HepG2 (cell line): ENCODE data around the gene SYCE1L. TPM values are rescaled to one million over a fixed set of nuclear protein-coding genes. Genes with fewer than 3 reads are reported as not detected.
A peak's percentile ranks its signal among the peaks of the same experiment; 100 is the strongest.

Experiments
- ATF1 ChIP-seq: IDR thresholded peaks from 2 replicates; pipeline ENCODE4 v1.6.1; 2016; ENCODE audit warnings: mild to moderate bottlenecking, control low read depth
- CREB3 ChIP-seq: sonication (generic); formaldehyde crosslinking; IDR thresholded peaks from 2 replicates; pipeline ENCODE4 v1.5.0; 2020; ENCODE audit warnings: missing genetic modification reagents
- FOXA1 ChIP-seq, 2 experiments: fragments of 450-650 bp in 1 of 2; sonication (generic) in 1 of 2; formaldehyde crosslinking in 1 of 2; IDR thresholded peaks; 2 replicates each; pipeline versions ENCODE4 v1.4.0 to v1.6.1; 2016 to 2020; ENCODE audit warnings: missing genetic modification reagents in 1 of 2
- GFI1 ChIP-seq: sonication (generic); formaldehyde crosslinking; IDR thresholded peaks from 2 replicates; pipeline ENCODE4 v1.5.0; 2020; ENCODE audit warnings: missing genetic modification reagents, mild to moderate bottlenecking, borderline replicate concordance
- GPBP1L1 ChIP-seq: sonication (generic); formaldehyde crosslinking; IDR thresholded peaks from 2 replicates; pipeline ENCODE4 v1.5.0; 2020; ENCODE audit warnings: mild to moderate bottlenecking, missing genetic modification reagents
- KAT8 ChIP-seq: IDR thresholded peaks from 2 replicates; pipeline ENCODE4 v1.6.1; 2016; ENCODE audit warnings: missing genetic modification reagents, missing compliant biosample characterization
- MEIS2 ChIP-seq: sonication (generic); formaldehyde crosslinking; IDR thresholded peaks from 2 replicates; pipeline ENCODE4 v1.9.0; 2021; ENCODE audit warnings: mild to moderate bottlenecking, missing genetic modification reagents
- MIER2 ChIP-seq: IDR thresholded peaks from 2 replicates; pipeline ENCODE4 v1.6.1; 2016; ENCODE audit warnings: missing biosample characterization, missing genetic modification reagents
- NCOR1 ChIP-seq: fragments of 200-600 bp; sonication (generic); IDR thresholded peaks from 2 replicates; pipeline ENCODE4 v1.7.0; 2017; ENCODE audit warnings: antibody characterized with exemption, low read length, borderline replicate concordance
- NR1H2 ChIP-seq: sonication (generic); formaldehyde crosslinking; IDR thresholded peaks from 2 replicates; pipeline ENCODE4 v1.8.1; 2022; ENCODE audit warnings: low read depth, missing genetic modification reagents, borderline replicate concordance
- RARG ChIP-seq: sonication (generic); formaldehyde crosslinking; IDR thresholded peaks from 2 replicates; pipeline ENCODE4 v1.4.0; 2020; ENCODE audit warnings: low read depth, mild to moderate bottlenecking, missing genetic modification reagents
- TGIF2 ChIP-seq: IDR thresholded peaks from 2 replicates; pipeline ENCODE4 v1.6.1; 2016; ENCODE audit warnings: control low read depth, missing compliant biosample characterization
- THYN1 ChIP-seq: sonication (generic); formaldehyde crosslinking; IDR thresholded peaks from 2 replicates; pipeline ENCODE4 v1.8.1; 2023; ENCODE audit warnings: low read depth, mild to moderate bottlenecking, moderate library complexity, missing genetic modification reagents, borderline replicate concordance
- ZBED4 ChIP-seq: sonication (generic); formaldehyde crosslinking; IDR thresholded peaks from 2 replicates; pipeline ENCODE4 v1.4.0; 2020; ENCODE audit warnings: missing genetic modification reagents, borderline replicate concordance
- ZBTB1 ChIP-seq: sonication (generic); formaldehyde crosslinking; IDR thresholded peaks from 2 replicates; pipeline ENCODE4 v1.4.0; 2020; ENCODE audit warnings: missing genetic modification reagents, borderline replicate concordance
- ZFP1 ChIP-seq: IDR thresholded peaks from 2 replicates; pipeline ENCODE4 v1.6.1; 2016
- ZNF12 ChIP-seq: sonication (generic); formaldehyde crosslinking; IDR thresholded peaks from 2 replicates; pipeline ENCODE4 v1.5.0; 2020; ENCODE audit warnings: missing genetic modification reagents
- ZNF121 ChIP-seq: sonication (generic); formaldehyde crosslinking; IDR thresholded peaks from 2 replicates; pipeline ENCODE4 v1.5.0; 2020; ENCODE audit warnings: mild to moderate bottlenecking, missing genetic modification reagents
- ZNF331 ChIP-seq: sonication (generic); formaldehyde crosslinking; IDR thresholded peaks from 2 replicates; pipeline ENCODE4 v1.4.0; 2020; ENCODE audit warnings: missing genetic modification reagents
- ZNF335 ChIP-seq: sonication (generic); formaldehyde crosslinking; IDR thresholded peaks from 2 replicates; pipeline ENCODE4 v1.4.0; 2020; ENCODE audit warnings: missing genetic modification reagents
- ZNF431 ChIP-seq: sonication (generic); formaldehyde crosslinking; IDR thresholded peaks from 2 replicates; pipeline ENCODE4 v1.9.0; 2022; ENCODE audit warnings: missing genetic modification reagents, low read depth, mild to moderate bottlenecking, borderline replicate concordance
- ZNF598 ChIP-seq: sonication (generic); formaldehyde crosslinking; IDR thresholded peaks from 2 replicates; pipeline ENCODE4 v1.5.1; 2020; ENCODE audit warnings: mild to moderate bottlenecking, missing genetic modification reagents, borderline replicate concordance
- ZNF614 ChIP-seq: IDR thresholded peaks from 2 replicates; pipeline ENCODE4 v1.6.1; 2018; ENCODE audit warnings: missing biosample characterization, missing genetic modification reagents, inconsistent platforms, borderline replicate concordance
- polyA plus RNA-seq, 8 experiments: library from polyadenylated mRNA; depleted of rRNA in 3 of 8; stranded (reverse) in 7 of 8; unstranded in 1 of 8; fragments of >200 nt; fragmentation: Illumina TruSeq in 4 of 8; extraction: Trizol in 4 of 8; gene quantifications; 2 replicates each; pipeline versions ENCODE4 v1.2.1 to v1.2.3, GENCODE V29; 2011 to 2016; ENCODE audit warnings: low read depth in 4 of 8, missing spikeins in 1 of 8, mixed read lengths in 1 of 8; ENCODE audit not compliant: insufficient read depth in 1 of 8
- total RNA-seq, 5 experiments: library from RNA; depleted of rRNA; stranded (reverse); fragments of >200 nt; fragmentation: Illumina TruSeq; extraction: Trizol; gene quantifications; 2 replicates each; pipeline ENCODE4 v1.2.3, GENCODE V29; 2016; ENCODE audit warnings: low read depth in 1 of 5

The SYCE1L gene
- total and polyA plus RNA-seq, 2 of the 13 experiments (the other 11 are each of a cell fraction or from before 2014, with no cell fraction given): 0.22 TPM; not detected in 1

GRCh38 chr16:77236063-77236511 is 36.9 kb downstream of the SYCE1L start (continued):
- TF ChIP-seq KAT8 (CRISPR knock-in tag) (peak; percentile 60; the same call in 1 of the 2 replicates), ATF1 (no peak), TGIF2 (peak; percentile 73; the same call in 1 of the 2 replicates), MIER2 (CRISPR knock-in tag) (peak; percentile 69; the same call in 1 of the 2 replicates), ZNF598 (CRISPR knock-in tag) (peak; percentile 62; the same call in 1 of the 2 replicates), FOXA1 (IDR thresholded peaks at IDR 0.05) (no peak), FOXA1 (CRISPR knock-in tag; IDR thresholded peaks at IDR 0.05) (peak; percentile 41), ZNF431 (CRISPR knock-in tag) (no peak), ZNF614 (CRISPR knock-in tag) (peak; percentile 48; the same call in 1 of the 2 replicates), ZNF121 (CRISPR knock-in tag) (no peak), NCOR1 (no peak), ZBTB1 (CRISPR knock-in tag) (no peak), GPBP1L1 (CRISPR knock-in tag) (no peak), CREB3 (no peak), ZNF331 (CRISPR knock-in tag) (peak; percentile 77; the same call in 1 of the 2 replicates), ZNF12 (peak; percentile 45; the same call in 1 of the 2 replicates), ZFP1 (CRISPR knock-in tag) (0 out of 2 replicates have a peak, but pooled peaks have one; percentile 24), THYN1 (CRISPR knock-in tag) (no peak), ZBED4 (CRISPR knock-in tag) (0 out of 2 replicates have a peak, but pooled peaks have one; percentile 54), ZNF335 (peak; percentile 65; the same call in 1 of the 2 replicates), MEIS2 (CRISPR knock-in tag) (peak; percentile 76; the same call in 1 of the 2 replicates), NR1H2 (no peak), RARG (CRISPR knock-in tag) (no peak), GFI1 (no peak)
